K562 (cell line): ENCODE measurements around the gene TM4SF18. TPM values are rescaled to one million over a fixed set of nuclear protein-coding genes. Genes with fewer than 3 reads are reported as not detected.
A peak's percentile ranks its signal among the peaks of the same experiment; 100 is the strongest.

Experiments
- ATAC-seq: fragments of 200-7000 bp; cut with Tn5 transposase; 3 replicates; pipeline ENCODE4 v1.9.1; 2020; ENCODE audit warnings: moderate library complexity
- BruUV-seq: library from RNA; stranded (reverse); fragments of 400-500 nt; replicated peaks from 2 replicates; lab custom pipeline; 2021; lab: Mats Ljungman, UMichigan
- CTCF ChIA-PET: fragments of 300-600 bp; formaldehyde crosslinking; extraction: SDS; loops from one replicate; lab custom pipeline; 2021; ENCODE audit warnings: low intra/inter-chr PET ratio; lab: Yijun Ruan, JAX
- POLR2A ChIA-PET: fragments of 300-600, 350-650 bp; sonication (Branson Sonifier 250); formaldehyde crosslinking; extraction: SDS; loops from one replicate; lab custom pipeline; 2021; ENCODE audit warnings: antibody characterized with exemption, inconsistent platforms; lab: Yijun Ruan, JAX
- DNase-seq, 4 experiments: peaks; one replicate each; pipeline versions ENCODE4 v3.0.0 to v3.0.0-alpha.2; 2011 to 2018; ENCODE audit warnings: low spot score in 3 of 4, mixed read lengths in 3 of 4; ENCODE audit errors: extremely low read depth in 1 of 4
- FAIRE-seq: peaks from 2 replicates; lab custom pipeline; 2011; peaks lifted over from hg19 to GRCh38; lab: Jason Lieb, UNC
- H2AFZ ChIP-seq: 2 replicates; pipeline ENCODE4 v1.6.0; 2011; ENCODE audit warnings: low read depth, low read length, control low read depth, inconsistent platforms
- H3K27ac ChIP-seq: fragments of 200-600 bp; 3 replicates; pipeline ENCODE4 v1.8.0; 2011; ENCODE audit warnings: low read depth, mild to moderate bottlenecking, control low read depth, inconsistent platforms, low read length, moderate library complexity, mixed read lengths; ENCODE audit errors: extremely low read depth
- H3K27me3 ChIP-seq, 2 experiments: fragments of 300-600 bp in 1 of 2; 2 replicates in 1 of 2; 3 replicates in 1 of 2; pipeline versions ENCODE4 v1.6.0 to v1.8.0; 2011; ENCODE audit warnings: inconsistent platforms in 2 of 2, low read length in 2 of 2, mild to moderate bottlenecking in 1 of 2, mixed read lengths in 1 of 2, moderate library complexity in 1 of 2; ENCODE audit not compliant: control insufficient read depth in 2 of 2, insufficient read depth in 2 of 2
- H3K36me3 ChIP-seq: fragments of 300-600 bp; 3 replicates; pipeline ENCODE4 v1.8.0; 2011; ENCODE audit warnings: mild to moderate bottlenecking, low read length, inconsistent platforms; ENCODE audit not compliant: control insufficient read depth, insufficient read depth
- H3K4me1 ChIP-seq, 2 experiments: fragments of 200-600 bp in 1 of 2; replicated peaks in 1 of 2; 2 replicates in 1 of 2; 3 replicates in 1 of 2; pipeline versions ENCODE4 v1.5.1 to v1.8.0; 2011; ENCODE audit warnings: inconsistent platforms in 2 of 2, low read length in 2 of 2, mild to moderate bottlenecking in 1 of 2, mixed read lengths in 1 of 2, moderate library complexity in 1 of 2; ENCODE audit not compliant: control insufficient read depth in 2 of 2, insufficient read depth in 2 of 2
- H3K4me2 ChIP-seq: 2 replicates; pipeline ENCODE4 v1.6.1; 2011; ENCODE audit warnings: low read length, control low read depth, inconsistent platforms, mixed read lengths; ENCODE audit not compliant: insufficient read depth
- H3K4me3 ChIP-seq: fragments of 200-600 bp; sonication (generic), shearing (Covaris generic); 2 replicates; pipeline ENCODE4 v1.5.1; 2016; ENCODE audit warnings: control low read depth, inconsistent platforms
- H3K79me2 ChIP-seq: fragments of 200-600 bp; 3 replicates; pipeline ENCODE4 v1.8.0; 2011; ENCODE audit warnings: low read length, inconsistent platforms; ENCODE audit not compliant: control insufficient read depth, insufficient read depth
- H3K9ac ChIP-seq, 2 experiments: 2 replicates each; pipeline versions ENCODE4 v1.6.0 to v1.6.1; 2011; ENCODE audit warnings: low read depth in 2 of 2, low read length in 2 of 2, control low read depth in 1 of 2, inconsistent platforms in 1 of 2, mild to moderate bottlenecking in 1 of 2, mixed read lengths in 1 of 2; ENCODE audit not compliant: insufficient read depth in 1 of 2
- H3K9me1 ChIP-seq: one replicate; pipeline ENCODE4 v1.6.0; 2011; ENCODE audit warnings: inconsistent platforms, mild to moderate bottlenecking, low read length, moderate library complexity; ENCODE audit not compliant: control insufficient read depth, insufficient read depth
- H3K9me3 ChIP-seq: replicated peaks from 2 replicates; pipeline ENCODE4 v1.5.1; 2011; ENCODE audit warnings: low read depth, low read length, inconsistent platforms; ENCODE audit not compliant: control insufficient read depth, insufficient read depth
- H4K20me1 ChIP-seq: replicated peaks from 2 replicates; pipeline ENCODE4 v1.6.1; 2011; ENCODE audit warnings: low read length, inconsistent platforms, mixed read lengths; ENCODE audit not compliant: control insufficient read depth, insufficient read depth
- CEBPB ChIP-seq: fragments of 450-650 bp; IDR thresholded peaks from 2 replicates; pipeline ENCODE4 v1.6.1; 2016; ENCODE audit warnings: missing genetic modification characterization, missing compliant biosample characterization
- CHD1 ChIP-seq: fragments of 200-600 bp; sonication (generic); IDR thresholded peaks from one replicate; pipeline ENCODE4 v1.6.1; 2012; ENCODE audit warnings: mild to moderate bottlenecking, moderate library complexity, low read length, inconsistent platforms
- EP400 ChIP-seq: fragments of 450-650 bp; IDR thresholded peaks from 2 replicates; pipeline ENCODE4 v1.6.1; 2017; ENCODE audit warnings: antibody characterized with exemption, mild to moderate bottlenecking, moderate library complexity
- HOXB6 ChIP-seq: fragments of 250-450 bp; sonication (Bioruptor Pico); IDR thresholded peaks from 2 replicates; pipeline ENCODE4 v1.5.1; 2022; ENCODE audit warnings: mild to moderate bottlenecking, borderline replicate concordance
- KHSRP ChIP-seq: fragments of 450-650 bp; IDR thresholded peaks from 2 replicates; pipeline ENCODE4 v1.6.1; 2017
- PHB ChIP-seq: fragments of 250-450 bp; sonication (Bioruptor Pico); IDR thresholded peaks from 2 replicates; pipeline ENCODE4 v1.5.0; 2021
- POLR2B ChIP-seq: fragments of 450-650 bp; IDR thresholded peaks from 2 replicates; pipeline ENCODE4 v1.6.1; 2018; ENCODE audit warnings: low read depth; ENCODE audit not compliant: partially characterized antibody
- RAD21 ChIP-seq, 2 experiments: fragments of 250-450 bp in 1 of 2; fragments of 450-650 bp in 1 of 2; sonication (Bioruptor Pico) in 1 of 2; formaldehyde crosslinking in 1 of 2; IDR thresholded peaks in 1 of 2; conservative IDR thresholded peaks in 1 of 2; 2 replicates each; pipeline versions ENCODE4 v1.4.0 to v1.8.0; 2020 to 2022; ENCODE audit warnings: mild to moderate bottlenecking in 2 of 2, moderate library complexity in 1 of 2
- RAD51 ChIP-seq: fragments of 450-650 bp; IDR thresholded peaks from 2 replicates; pipeline ENCODE4 v1.7.1; 2016; ENCODE audit warnings: low read depth, mild to moderate bottlenecking, borderline replicate concordance
- REST ChIP-seq, 2 experiments: fragments of 450-650 bp; formaldehyde crosslinking in 1 of 2; IDR thresholded peaks; 2 replicates each; pipeline versions ENCODE4 v1.4.0 to v1.6.1; 2014 to 2020; ENCODE audit warnings: mild to moderate bottlenecking in 2 of 2, borderline replicate concordance in 1 of 2, low read depth in 1 of 2
- SRF ChIP-seq, 2 experiments: fragments of 250-450, 450-650 bp in 1 of 2; sonication (Bioruptor Pico) in 1 of 2; sonication (generic) in 1 of 2; formaldehyde crosslinking; IDR thresholded peaks; 2 replicates each; pipeline versions ENCODE4 v1.5.0 to v1.5.1; 2020 to 2022; ENCODE audit warnings: mild to moderate bottlenecking in 1 of 2, missing genetic modification reagents in 1 of 2
- TAF15 ChIP-seq: fragments of 200-400 bp; formaldehyde crosslinking; IDR thresholded peaks from 2 replicates; pipeline ENCODE4 v1.6.1; 2017; ENCODE audit warnings: mild to moderate bottlenecking, low read depth, low read length, moderate library complexity
- TEAD2 ChIP-seq: fragments of 450-650 bp; IDR thresholded peaks from 2 replicates; pipeline ENCODE4 v1.6.1; 2016; ENCODE audit warnings: missing genetic modification characterization, control low read depth, missing compliant biosample characterization
- TRIM28 ChIP-seq: fragments of 450-650 bp; IDR thresholded peaks from 2 replicates; pipeline ENCODE4 v1.6.1; 2017
- WGBS: fragments of 100-300 bp; shearing (Covaris generic); methylation state at CpG from one replicate; pipeline ENCODE4 v1.1.6; 2016; ENCODE audit warnings: low coverage, mixed read lengths; ENCODE audit not compliant: insufficient coverage; ENCODE audit errors: missing lambda C conversion rate; 5-methylcytosine and 5-hydroxymethylcytosine counted together
- in situ Hi-C: fragments of 300-500 bp; cut with MboI; formaldehyde crosslinking; loops from 4 replicates; pipeline ENCODE4 v1.15.0; 2018; ENCODE audit warnings: inconsistent platforms, mixed read lengths
- intact Hi-C: fragments of 100-400 bp; cut with micrococcal nuclease; formaldehyde crosslinking; loops from 2 replicates; pipeline ENCODE4 v1.14.2; 2022
- polyA plus RNA-seq, 8 experiments: library from polyadenylated mRNA; depleted of rRNA in 4 of 8; stranded (reverse) in 5 of 8; unstranded in 3 of 8; fragments of >200 nt; fragmentation: Nextera tagmentation in 2 of 8; fragmentation: Illumina TruSeq in 1 of 8; extraction: Ambion mirVana in 2 of 8; extraction: Trizol in 1 of 8; gene quantifications; 2 replicates each; pipeline versions ENCODE4 v1.2.1 to v1.2.3, GENCODE V29; 2011 to 2014; ENCODE audit warnings: inconsistent platforms in 1 of 8, missing spikeins in 1 of 8
- total RNA-seq, 7 experiments: library from RNA; depleted of rRNA in 6 of 7; stranded (reverse); fragments of >200 nt in 6 of 7; fragmentation: Illumina TruSeq in 2 of 7; extraction: Trizol in 2 of 7; gene quantifications; 2 replicates each; pipeline versions ENCODE4 v1.2.1 to v1.2.3, GENCODE V29; 2011 to 2021; ENCODE audit warnings: low replicate concordance in 1 of 7

TM4SF18 gene
- total and polyA plus RNA-seq, 9 of the 15 experiments (the other 6 are each of a cell fraction or from before 2014, with no cell fraction given), result not detected

GRCh38 chr3:149352556-149352955 is 19.1 kb upstream of the TM4SF18 start:
- Histone ChIP-seq H3K4me3 (no peak overlapping the region), H3K4me1 (no peaks in the 10 kb centered on the region), H3K9me3 (no peaks in the 10 kb centered on the region), H3K9ac (no peak overlapping the region), H3K27ac (no peak overlapping the region), H4K20me1 (no peaks in the 10 kb centered on the region), H2AFZ (no peak overlapping the region), H3K36me3 (no peaks in the 10 kb centered on the region), H3K79me2 (no peaks in the 10 kb centered on the region), H3K9me1 (no peaks in the 10 kb centered on the region), H3K27me3 (no peaks in the 10 kb centered on the region), H3K4me2 (no peak overlapping the region)
- peak; percentile 84 for FAIRE-seq
- BruUV-seq, result no TSS peak
- ATAC-seq, result peak; percentile 97
- ChIA-PET POLR2A (no interaction called here), CTCF (interaction anchor here (0.8 kb wide), 1 partner anchor 128 kb away, joined by 3 read pairs; no protein-coding TSS in a partner anchor)
- WGBS, result 3% methylated on average over 7 of the region's 7 CpGs
- in situ Hi-C loops, result no loop called here
- intact Hi-C loops, result loop anchor here (1.0 kb wide), 1 partner anchor 128 kb away; no protein-coding TSS in a partner anchor
- DNase-seq, result peak; percentile 48 to 67 (median 60)
- TF ChIP-seq SRF (CRISPR knock-in tag; IDR thresholded peaks at IDR 0.05) (no peak), TEAD2 (tag) (no peak), CHD1 (no peak), TRIM28 (no peak), REST (IDR thresholded peaks at IDR 0.05; ENCODE audit: borderline replicate concordance) (peak; percentile 26; the same call in 1 of the 2 replicates), REST (CRISPR knock-in tag; IDR thresholded peaks at IDR 0.05; ENCODE audit: low read depth) (no peak), TAF15 (no peak), PHB (CRISPR knock-in tag) (no peak), CEBPB (tag) (no peak), POLR2B (no peak), RAD21 (CRISPR knock-in tag; conservative IDR thresholded peaks at IDR 0.05 in 1 of 2, IDR thresholded peaks at IDR 0.05 in 1 of 2) (peak; percentile 51 to 59), EP400 (no peak), RAD51 (no peak), KHSRP (no peak), HOXB6 (no peak)
